SHP77 treated with DMSO at 0.1 percent for 48 hours (cell line): ENCODE results near the gene IL1B.
"Not testable (repeated sequence)": the region's sequence is repeated elsewhere in the genome, so short reads cannot be mapped to it uniquely, and the experiment has no call there.

Experiments used
- DNase-seq: peaks from one replicate; lab custom pipeline; 2025; lab: John Stamatoyannopoulos, UW

The IL1B gene

GRCh38 chr2:112849956-112850355 is 13.4 kb upstream of the IL1B start:
- no peak for DNase-seq

- no peak for DNase-seq
Observed at GRCh38 chr2:112848833-112849232, 12.3 kb upstream of the IL1B start.

- DNase-seq: no peak
Observed at GRCh38 chr2:112846031-112846430, 9.5 kb upstream of the IL1B start.

GRCh38 chr2:112843836-112844235 is 7.3 kb upstream of the IL1B start:
- DNase-seq: no peak

GRCh38 chr2:112843288-112843687 is 6.7 kb upstream of the IL1B start:
- DNase-seq: no peak

- DNase-seq: no peak
Observed at GRCh38 chr2:112841295-112842044, 4.9 kb upstream of the IL1B start.

GRCh38 chr2:112840068-112840445 is 3.5 kb upstream of the IL1B start:
- DNase-seq: no peak

GRCh38 chr2:112839407-112840067 is 3.0 kb upstream of the IL1B start:
- no peak for DNase-seq

GRCh38 chr2:112836163-112836560 is 417 bp downstream of the IL1B start:
- no peak for DNase-seq

- no peak for DNase-seq
Observed at GRCh38 chr2:112835536-112836162, 930 bp downstream of the IL1B start.

- DNase-seq: no peak
Observed at GRCh38 chr2:112835061-112835501, 1.5 kb downstream of the IL1B start.

GRCh38 chr2:112834396-112835037 is 2.1 kb downstream of the IL1B start:
- no peak for DNase-seq

- DNase-seq: no peak
Observed at GRCh38 chr2:112833976-112834375, 2.6 kb downstream of the IL1B start.

GRCh38 chr2:112833639-112833931 is 3.0 kb downstream of the IL1B start:
- DNase-seq: not testable (repeated sequence)

GRCh38 chr2:112832841-112833638 is 3.5 kb downstream of the IL1B start:
- DNase-seq: no peak

- no peak for DNase-seq
Observed at GRCh38 chr2:112831946-112832840, 4.4 kb downstream of the IL1B start.

- no peak for DNase-seq
Observed at GRCh38 chr2:112831513-112831845, 5.1 kb downstream of the IL1B start.

- DNase-seq: no peak
Observed at GRCh38 chr2:112830682-112831512, 5.7 kb downstream of the IL1B start.

- DNase-seq: no peak
Observed at GRCh38 chr2:112829961-112830681, 6.5 kb downstream of the IL1B start.
